Testis (tissue), 2 donors: ENCODE measurements around the gene GPR180.

Experiments
- POLR2A ChIP-seq: fragments of 450-650 bp; IDR thresholded peaks from one replicate; pipeline ENCODE4 v1.6.1; 2017; ENCODE audit warnings: antibody characterized with exemption, mild to moderate bottlenecking, moderate library complexity
- TF ChIP-seq, protein P1 (sequence below), 3 experiments: fragments of 450-650 bp in 2 of 3; fragments of 200-600 bp in 1 of 3; sonication (generic) in 1 of 3; IDR thresholded peaks; one replicate each; pipeline ENCODE4 v1.5.1; 2016 to 2019; ENCODE audit warnings: antibody characterized with exemption in 3 of 3, mild to moderate bottlenecking in 2 of 3, moderate library complexity in 1 of 3

DNA sequence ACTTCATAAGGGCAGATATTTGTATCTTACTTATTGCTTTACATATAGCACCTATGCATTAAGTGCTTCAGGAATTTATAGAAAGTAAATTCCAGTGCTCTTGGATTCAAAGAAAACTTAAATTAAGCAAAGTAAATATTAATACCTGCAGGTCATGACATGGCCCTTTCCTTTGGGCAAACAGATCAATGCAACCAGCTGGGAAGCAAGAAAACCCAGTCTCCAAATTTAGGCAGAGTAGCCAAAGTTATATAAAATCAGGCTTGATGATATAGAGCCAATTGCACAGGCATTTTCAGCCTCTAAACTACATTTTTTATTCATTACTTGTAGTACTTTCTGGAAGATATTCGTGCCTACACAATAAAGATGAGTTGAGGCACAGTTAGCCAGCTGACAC is 22.6 kb upstream of the GPR180 start:
- TF ChIP-seq, protein P1, sequence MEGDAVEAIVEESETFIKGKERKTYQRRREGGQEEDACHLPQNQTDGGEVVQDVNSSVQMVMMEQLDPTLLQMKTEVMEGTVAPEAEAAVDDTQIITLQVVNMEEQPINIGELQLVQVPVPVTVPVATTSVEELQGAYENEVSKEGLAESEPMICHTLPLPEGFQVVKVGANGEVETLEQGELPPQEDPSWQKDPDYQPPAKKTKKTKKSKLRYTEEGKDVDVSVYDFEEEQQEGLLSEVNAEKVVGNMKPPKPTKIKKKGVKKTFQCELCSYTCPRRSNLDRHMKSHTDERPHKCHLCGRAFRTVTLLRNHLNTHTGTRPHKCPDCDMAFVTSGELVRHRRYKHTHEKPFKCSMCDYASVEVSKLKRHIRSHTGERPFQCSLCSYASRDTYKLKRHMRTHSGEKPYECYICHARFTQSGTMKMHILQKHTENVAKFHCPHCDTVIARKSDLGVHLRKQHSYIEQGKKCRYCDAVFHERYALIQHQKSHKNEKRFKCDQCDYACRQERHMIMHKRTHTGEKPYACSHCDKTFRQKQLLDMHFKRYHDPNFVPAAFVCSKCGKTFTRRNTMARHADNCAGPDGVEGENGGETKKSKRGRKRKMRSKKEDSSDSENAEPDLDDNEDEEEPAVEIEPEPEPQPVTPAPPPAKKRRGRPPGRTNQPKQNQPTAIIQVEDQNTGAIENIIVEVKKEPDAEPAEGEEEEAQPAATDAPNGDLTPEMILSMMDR (IDR thresholded peaks at IDR 0.05): no peak
- TF ChIP-seq POLR2A: no peak
